Stimulated activated CD4-positive, alpha-beta T cell treated with anti-CD3 and anti-CD28 coated beads, Interleukin-4, amount 100 ng/mL, for 48 hours (primary cell): ENCODE measurements around the gene PRDM5.
"Not testable (repeated sequence)": the region's sequence is repeated elsewhere in the genome, so short reads cannot be mapped to it uniquely, and the experiment has no call there.

ENCODE experiments used
- DNase-seq, 2 donors: peaks; one replicate each; pipeline ENCODE4 v3.0.0-alpha.2; 2020; ENCODE audit warnings: low read depth in 2 of 2

The PRDM5 gene

GRCh38 chr4:120754590-120754989 is 167.9 kb downstream of the PRDM5 start:
- DNase-seq = no peak

- no peak for DNase-seq
These were observed 168.7 kb downstream of the PRDM5 start for GRCh38 chr4:120753854-120754253.

DNA sequence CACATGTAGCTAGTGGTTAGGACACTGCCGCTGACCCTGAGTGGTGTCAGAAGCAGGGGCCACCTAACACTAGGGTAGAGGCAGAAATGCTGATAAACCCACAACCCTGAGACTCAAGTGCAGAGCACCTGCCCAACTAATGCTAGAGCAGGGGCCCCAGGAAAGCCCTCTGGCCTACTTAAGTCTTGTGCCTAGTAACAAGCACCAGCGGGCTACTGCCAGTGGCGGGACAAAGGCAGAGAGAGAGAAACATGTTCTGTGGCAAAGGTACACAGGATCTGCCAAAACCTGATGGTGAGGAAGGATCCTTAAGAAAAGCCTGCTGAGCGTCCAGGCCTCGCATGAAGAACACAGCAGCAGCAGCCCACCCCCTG is 172.4 kb downstream of the PRDM5 start:
- DNase-seq = no peak

- DNase-seq = no peak
These were observed 172.9 kb downstream of the PRDM5 start for GRCh38 chr4:120749445-120750151.

DNA sequence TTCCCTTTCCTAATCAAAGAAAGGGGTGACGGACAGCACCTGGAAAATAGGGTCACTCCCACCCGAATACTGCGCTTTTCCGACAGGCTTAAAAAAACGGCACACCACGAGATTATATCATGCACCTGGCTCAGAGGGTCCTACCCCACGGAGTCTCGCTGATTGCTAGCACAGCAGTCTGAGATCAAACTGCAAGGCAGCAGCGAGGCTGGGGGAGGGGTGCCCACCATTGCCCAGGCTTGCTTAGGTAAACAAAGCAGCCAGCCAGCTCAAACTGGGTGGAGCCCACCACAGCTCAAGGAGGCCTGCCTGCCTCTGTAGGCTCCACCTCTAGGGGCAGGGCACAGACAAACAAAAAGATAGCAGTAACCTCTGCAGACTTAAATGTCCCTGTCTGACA is 180.9 kb downstream of the PRDM5 start:
- DNase-seq = not testable (repeated sequence)

DNA sequence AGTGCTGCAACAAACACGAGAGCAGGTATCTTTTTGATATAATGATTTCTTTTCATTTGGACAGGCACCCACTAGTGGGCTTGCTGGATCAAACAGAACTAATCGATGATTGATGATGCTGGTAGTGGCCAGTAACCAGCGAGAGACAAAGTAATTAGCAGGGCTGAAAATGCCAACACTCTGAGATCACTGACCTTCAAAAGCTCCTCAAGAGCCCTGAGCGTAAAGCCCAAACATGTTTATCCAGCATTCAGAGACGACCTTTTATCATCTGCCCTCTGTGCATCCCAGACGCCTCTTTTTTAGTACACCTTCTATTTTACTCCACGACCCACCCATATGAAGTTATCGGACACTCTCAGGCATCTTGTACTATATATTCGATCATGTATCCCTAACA is 186.2 kb downstream of the PRDM5 start:
- DNase-seq = no peak

GRCh38 chr4:120733968-120734367 is 188.6 kb downstream of the PRDM5 start:
- no peak for DNase-seq

DNA sequence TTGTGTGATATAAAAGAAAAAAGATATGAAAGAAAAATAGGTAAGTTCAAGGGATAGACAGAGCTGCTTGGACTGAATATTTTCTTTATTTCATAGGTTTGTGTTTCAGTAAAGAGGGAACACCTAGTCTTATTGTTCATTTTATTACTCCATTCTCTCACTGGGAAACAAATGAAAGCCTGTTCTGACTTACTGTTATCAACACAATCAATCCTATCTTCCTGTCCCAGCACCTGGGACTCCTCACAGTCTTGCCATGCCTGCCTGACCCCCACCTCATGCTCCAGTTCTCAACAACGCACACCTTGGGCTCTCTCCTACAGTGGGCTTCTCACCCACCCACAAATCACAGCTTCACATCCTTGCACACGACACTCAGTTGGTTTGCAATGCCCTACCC is 189.5 kb downstream of the PRDM5 start:
- DNase-seq = no peak

DNA sequence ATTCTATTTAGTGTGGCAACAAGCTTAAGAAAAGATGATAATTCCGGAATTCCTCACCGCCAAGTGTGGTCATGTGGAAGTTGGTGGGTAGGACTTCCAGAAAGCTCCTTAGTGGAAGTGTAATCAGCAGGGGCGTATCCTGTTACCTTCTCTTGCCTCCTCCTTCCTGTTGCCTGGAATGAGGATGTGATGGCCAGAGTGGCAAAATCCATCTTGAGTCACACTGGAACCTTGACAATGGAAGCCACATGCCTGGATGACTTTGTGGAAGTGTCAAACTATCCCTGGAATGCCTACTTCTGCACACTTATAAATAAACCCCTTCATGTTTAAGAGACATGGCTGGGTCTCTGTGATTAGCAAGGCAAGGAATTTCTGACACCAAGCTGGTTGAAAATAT is 191.0 kb downstream of the PRDM5 start:
- DNase-seq = no peak

GRCh38 chr4:120730777-120731320 is 191.7 kb downstream of the PRDM5 start:
- DNase-seq = no peak

- no peak for DNase-seq
These were observed 193.4 kb downstream of the PRDM5 start for GRCh38 chr4:120728892-120729675.

DNA sequence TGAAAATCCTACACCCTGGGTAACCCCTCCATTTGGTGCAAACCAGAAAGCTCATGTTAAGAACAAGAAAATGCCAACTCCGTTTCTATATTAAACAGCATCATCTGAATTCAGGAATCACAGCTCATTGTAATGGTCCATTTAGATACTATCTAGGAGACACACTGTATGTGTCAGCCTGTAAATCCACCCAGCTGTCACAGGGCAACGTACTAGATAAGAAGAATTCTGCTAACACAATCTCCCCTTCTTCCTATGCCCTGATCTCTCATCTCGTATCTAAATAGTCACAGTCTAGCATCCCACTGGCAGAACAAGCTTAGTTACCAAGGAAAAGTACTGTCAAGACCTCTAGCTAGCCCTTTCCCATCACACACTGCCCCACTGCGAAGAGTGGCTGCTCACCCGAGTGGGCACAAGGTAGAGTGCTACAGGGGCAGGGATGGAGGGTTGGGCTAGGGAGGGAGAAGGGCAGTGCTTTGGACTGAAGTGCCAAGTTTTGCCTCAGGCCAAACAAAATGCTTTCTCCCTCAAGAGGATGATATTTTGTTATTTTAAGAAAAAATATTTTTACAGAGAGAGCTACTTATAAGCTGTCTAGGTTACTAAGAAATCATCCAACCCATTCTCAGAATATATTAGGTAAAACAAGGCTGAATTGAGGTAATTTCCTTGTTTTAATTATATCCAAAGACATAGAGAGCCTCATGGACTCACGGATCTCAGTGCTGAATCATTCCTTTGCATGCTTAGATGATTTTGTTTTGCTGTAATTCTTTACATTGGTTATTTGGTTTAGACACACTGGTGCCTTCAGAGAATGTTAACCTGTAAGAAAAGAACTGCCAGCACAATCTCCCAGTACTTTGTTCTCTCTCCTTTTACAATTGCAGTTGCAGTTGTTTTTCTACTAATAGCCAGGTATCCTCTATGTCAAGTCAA is 196.6 kb downstream of the PRDM5 start:
- no peak for DNase-seq

- DNase-seq = no peak
These were observed 197.9 kb downstream of the PRDM5 start for GRCh38 chr4:120724656-120725055.

GRCh38 chr4:120723986-120724385 is 198.5 kb downstream of the PRDM5 start:
- no peak for DNase-seq

- no peak for DNase-seq
These were observed 199.4 kb downstream of the PRDM5 start for GRCh38 chr4:120723105-120723504.

DNA sequence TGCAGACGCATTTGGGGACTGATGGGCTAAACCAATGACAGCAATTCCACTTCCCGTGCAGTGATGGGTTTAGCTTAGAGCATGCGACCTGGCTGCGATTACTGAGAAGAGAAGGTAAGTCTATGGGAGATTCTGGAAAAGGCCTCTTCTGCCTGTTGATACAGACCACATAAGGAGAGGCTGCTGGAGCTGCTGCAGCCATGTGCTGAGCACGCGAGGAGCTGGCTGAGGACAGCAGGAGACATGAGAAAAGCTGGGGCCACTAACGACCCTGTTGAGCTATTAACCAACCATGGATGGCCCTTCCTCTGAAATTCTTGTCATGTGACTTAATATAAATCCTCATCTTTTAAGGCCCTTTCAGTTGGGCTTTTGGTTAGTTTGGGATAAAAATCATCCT is 199.9 kb downstream of the PRDM5 start:
- DNase-seq = no peak

GRCh38 chr4:120720354-120720934 is 202.1 kb downstream of the PRDM5 start:
- no peak for DNase-seq

DNA sequence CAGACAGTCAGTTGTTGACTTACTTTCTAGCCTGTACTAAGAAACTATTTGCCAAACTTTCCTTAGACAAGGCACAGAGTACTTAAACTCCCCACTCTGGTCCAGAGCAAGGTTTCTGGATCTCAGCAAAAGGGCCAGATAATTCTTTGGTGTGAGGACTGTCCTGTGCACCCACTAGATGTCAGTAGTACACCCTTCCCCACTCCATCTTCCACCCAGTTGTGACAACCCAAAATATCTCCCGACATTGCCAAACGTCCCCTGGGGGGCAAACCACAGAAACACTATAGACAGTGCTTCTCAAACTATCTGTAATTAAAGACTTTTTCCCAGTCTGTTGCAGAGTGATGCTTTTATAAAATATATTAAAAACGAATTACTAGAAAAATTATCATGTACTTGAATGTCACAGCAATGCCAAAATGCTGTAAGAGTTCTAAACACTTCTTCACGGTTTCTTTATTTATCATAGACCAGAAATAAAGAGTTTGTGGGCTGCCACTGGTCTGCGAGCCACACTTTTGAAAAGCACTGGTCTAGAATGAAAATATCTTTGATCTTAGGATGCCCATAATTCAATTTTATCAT is 203.5 kb downstream of the PRDM5 start:
- no peak for DNase-seq

GRCh38 chr4:120716346-120716745 is 206.2 kb downstream of the PRDM5 start:
- no peak for DNase-seq

DNA sequence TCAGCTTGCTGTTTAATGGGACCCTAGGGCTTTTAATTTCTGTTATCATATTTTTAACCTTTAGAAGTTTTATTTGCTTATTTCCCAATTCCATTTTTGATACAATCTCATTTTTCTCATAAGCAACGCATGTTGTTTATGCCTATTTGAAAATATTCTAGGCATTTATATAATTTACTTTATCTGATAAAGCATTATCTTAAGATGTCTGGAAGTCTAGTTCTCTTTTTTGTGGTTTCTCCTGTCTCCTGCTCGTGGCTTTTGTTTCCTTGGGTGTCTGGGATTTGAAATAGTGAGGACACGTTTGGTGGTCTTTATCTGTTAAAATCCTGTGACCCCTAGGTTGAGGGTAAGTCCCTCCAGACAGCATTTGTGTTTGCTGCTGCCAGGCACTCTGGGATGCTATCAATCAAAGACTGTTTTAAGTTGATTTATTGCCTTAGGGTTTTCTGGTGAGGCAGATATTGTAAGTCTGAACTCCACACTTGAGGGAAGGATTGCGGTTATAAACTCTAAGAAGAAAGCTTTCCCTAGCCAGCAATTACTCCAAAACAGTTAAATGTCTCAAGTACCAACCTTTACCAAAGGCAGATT is 208.0 kb downstream of the PRDM5 start:
- DNase-seq = no peak

GRCh38 chr4:120709991-120710390 is 212.5 kb downstream of the PRDM5 start:
- DNase-seq = no peak
